GM23338 (cell line): Measurements from ENCODE around the gene POLE. TPM values are rescaled to one million over a fixed set of nuclear protein-coding genes. Genes with fewer than 3 reads are reported as not detected.

Experiments used
- ATAC-seq: fragments of 200-7000 bp; cut with Tn5 transposase; 3 replicates; pipeline ENCODE4 v1.9.1; 2020
- DNase-seq: peaks from one replicate; pipeline ENCODE4 v3.0.0-alpha.2; 2015; ENCODE audit warnings: low spot score
- H2AFZ ChIP-seq: fragments of 200-600 bp; sonication (generic); 2 replicates; pipeline ENCODE4 v1.8.0; 2016; ENCODE audit warnings: antibody characterized with exemption, mild to moderate bottlenecking, moderate library complexity
- H3F3A ChIP-seq: fragments of 200-600 bp; sonication (generic); replicated peaks from 2 replicates; pipeline ENCODE4 v1.8.0; 2017; ENCODE audit warnings: antibody characterized with exemption, mixed run types, low read depth
- H3K27ac ChIP-seq: fragments of 200-600 bp; sonication (generic); 2 replicates; pipeline ENCODE4 v1.6.1; 2016; ENCODE audit warnings: low read depth
- H3K27me3 ChIP-seq: fragments of 200-600 bp; sonication (generic); 2 replicates; pipeline ENCODE4 v1.8.0; 2016; ENCODE audit warnings: mild to moderate bottlenecking, mixed run types, moderate library complexity; ENCODE audit not compliant: insufficient read depth
- H3K36me3 ChIP-seq: fragments of 200-600 bp; sonication (generic); 2 replicates; pipeline ENCODE4 v1.8.0; 2016; ENCODE audit warnings: mild to moderate bottlenecking; ENCODE audit not compliant: insufficient read depth
- H3K4me1 ChIP-seq: fragments of 200-600 bp; sonication (generic); 2 replicates; pipeline ENCODE4 v1.8.0; 2016; ENCODE audit warnings: mild to moderate bottlenecking, moderate library complexity; ENCODE audit not compliant: insufficient read depth
- H3K4me2 ChIP-seq: fragments of 200-600 bp; sonication (generic); 2 replicates; pipeline ENCODE4 v1.7.1; 2017; ENCODE audit warnings: mixed run types
- H3K4me3 ChIP-seq: fragments of 200-600 bp; sonication (generic); 2 replicates; pipeline ENCODE4 v1.6.1; 2016; ENCODE audit warnings: mixed run types
- H3K79me2 ChIP-seq: fragments of 200-600 bp; sonication (generic); replicated peaks from 2 replicates; pipeline ENCODE4 v1.8.0; 2017; ENCODE audit warnings: mild to moderate bottlenecking; ENCODE audit not compliant: insufficient read depth
- H3K9me2 ChIP-seq: fragments of 200-600 bp; sonication (generic); 2 replicates; pipeline ENCODE4 v1.8.0; 2017; ENCODE audit not compliant: insufficient read depth
- H4K20me1 ChIP-seq: fragments of 200-600 bp; sonication (generic); replicated peaks from 2 replicates; pipeline ENCODE4 v1.8.0; 2017; ENCODE audit warnings: mild to moderate bottlenecking; ENCODE audit not compliant: insufficient read depth
- H3K27ac Mint-ChIP-seq: 2 replicates; pipeline ENCODE4 v1.8.0; 2020; ENCODE audit warnings: inconsistent platforms, mild to moderate bottlenecking, moderate library complexity, mixed read lengths
- H3K27me3 Mint-ChIP-seq: 3 replicates; pipeline ENCODE4 v1.8.0; 2022; ENCODE audit warnings: low read depth, mild to moderate bottlenecking, moderate library complexity, mixed read lengths, inconsistent platforms; ENCODE audit not compliant: insufficient read depth, poor library complexity
- H3K36me3 Mint-ChIP-seq: 3 replicates; pipeline ENCODE4 v1.8.0; 2021; ENCODE audit warnings: low read depth, mild to moderate bottlenecking, inconsistent platforms, moderate library complexity, mixed read lengths
- H3K4me1 Mint-ChIP-seq: 3 replicates; pipeline ENCODE4 v1.8.0; 2020; ENCODE audit warnings: mild to moderate bottlenecking, inconsistent platforms, mixed read lengths
- H3K4me3 Mint-ChIP-seq: 3 replicates; pipeline ENCODE4 v1.8.0; 2021; ENCODE audit warnings: moderate library complexity, mild to moderate bottlenecking, inconsistent platforms, mixed read lengths
- H3K9me3 Mint-ChIP-seq: 3 replicates; pipeline ENCODE4 v1.8.0; 2020; ENCODE audit warnings: moderate library complexity, mild to moderate bottlenecking, inconsistent platforms, mixed read lengths
- CTCF ChIP-seq, 2 experiments: fragments of 200-600 bp in 1 of 2; sonication (generic) in 1 of 2; conservative IDR thresholded peaks; 2 replicates each; pipeline versions ENCODE4 v1.5.1 to v1.6.1; 2016 to 2017; ENCODE audit warnings: antibody characterized with exemption in 2 of 2, low read depth in 2 of 2, mild to moderate bottlenecking in 2 of 2, moderate library complexity in 1 of 2
- ETS1 ChIP-seq: IDR thresholded peaks from 2 replicates; pipeline ENCODE4 v1.6.1; 2016; ENCODE audit warnings: antibody characterized with exemption
- EZH2phosphoT487 ChIP-seq: fragments of 200-600 bp; sonication (generic); IDR thresholded peaks from one replicate; pipeline ENCODE4 v1.8.1; 2018; ENCODE audit warnings: antibody characterized with exemption; ENCODE audit not compliant: unreplicated experiment
- POLR2AphosphoS5 ChIP-seq: IDR thresholded peaks from 2 replicates; pipeline ENCODE4 v1.6.1; 2016; ENCODE audit warnings: antibody characterized with exemption, low read depth
- ZNF331 ChIP-seq: fragments of 250-450 bp; sonication (Bioruptor Pico); IDR thresholded peaks from 2 replicates; pipeline ENCODE4 v1.5.0; 2020; ENCODE audit warnings: low read depth, mild to moderate bottlenecking, moderate library complexity
- ZNF462 ChIP-seq: fragments of 250-450 bp; sonication (Bioruptor Pico); IDR thresholded peaks from 2 replicates; pipeline ENCODE4 v1.5.0; 2020; ENCODE audit warnings: mild to moderate bottlenecking, moderate library complexity
- polyA plus RNA-seq: library from polyadenylated mRNA; unstranded; fragments of >200 nt; fragmentation: Nextera tagmentation; extraction: Ambion mirVana; gene quantifications from 2 replicates; pipeline ENCODE4 v1.2.1, GENCODE V29; 2016
- total RNA-seq: library from RNA; depleted of rRNA; stranded (reverse); fragments of >200 nt; shearing (Covaris generic); gene quantifications from 2 replicates; pipeline ENCODE4 v1.2.3, GENCODE V29; 2014

POLE gene
- total and polyA plus RNA-seq, 2 experiments from 2014 or later: 33.6 to 125 TPM

- Histone ChIP-seq H3K36me3 (no peaks in the 10 kb centered on the region), H3K27me3 (peaks cover 77% of the 10 kb centered on the region), H3F3A (0 out of 2 replicates have a peak, but pooled peaks cover 4% of the 10 kb centered on the region), H3K79me2 (no peaks in the 10 kb centered on the region), H3K4me1 (no peaks in the 10 kb centered on the region), H3K9me2 (no peaks in the 10 kb centered on the region), H4K20me1 (no peaks in the 10 kb centered on the region), H2AFZ (no peak overlapping the region), H3K4me3 (no peak overlapping the region), H3K27ac (no peak overlapping the region), H3K4me2 (no peak overlapping the region)
- peaks cover 74% of the 10 kb centered on the region for H3K27me3 Mint-ChIP-seq
- peaks cover 9% of the 10 kb centered on the region; the same call in 2 of the 3 replicates for H3K9me3 Mint-ChIP-seq
- H3K27ac Mint-ChIP-seq: no peak overlapping the region
- H3K4me3 Mint-ChIP-seq: no peak overlapping the region
- TF ChIP-seq ETS1 (no peak), EZH2phosphoT487 (no peak), ZNF462 (CRISPR knock-in tag) (no peak), CTCF (conservative IDR thresholded peaks at IDR 0.05; ENCODE audit: low read depth in 2 of 2) (no peak), POLR2AphosphoS5 (no peak), ZNF331 (CRISPR knock-in tag) (no peak)
- peaks cover 7% of the 10 kb centered on the region for H3K4me1 Mint-ChIP-seq
- ATAC-seq (no peak), DNase-seq (no peak)
- no peaks in the 10 kb centered on the region for H3K36me3 Mint-ChIP-seq
Measured at GRCh38 chr12:132606466-132606865, 80.7 kb downstream of the POLE start.
